Sigmoid colon (tissue), 7 donors: ENCODE data around the gene PCBP3. TPM values are rescaled to one million over a fixed set of nuclear protein-coding genes. Genes with fewer than 3 reads are reported as not detected.

ENCODE experiments used
- DNase-seq: peaks from one replicate; pipeline ENCODE4 v3.0.0-alpha.2; 2019
- H3K27ac ChIP-seq, 4 donors: fragments of 200-600 bp; sonication (generic); one replicate each; pipeline ENCODE4 v1.5.1; 2016 to 2019; ENCODE audit warnings: mild to moderate bottlenecking in 1 of 4
- H3K27me3 ChIP-seq, 3 donors: fragments of 200-600 bp; sonication (generic); one replicate each; pipeline ENCODE4 v1.5.1; 2019; ENCODE audit warnings: mild to moderate bottlenecking in 1 of 3
- H3K36me3 ChIP-seq, 4 donors: fragments of 200-600 bp; sonication (generic); one replicate each; pipeline ENCODE4 v1.5.1; 2016 to 2019
- H3K4me1 ChIP-seq, 4 donors: fragments of 200-600 bp; sonication (generic); one replicate each; pipeline ENCODE4 v1.5.1; 2017 to 2019
- H3K4me3 ChIP-seq, 4 donors: fragments of 200-600 bp; sonication (generic); one replicate each; pipeline ENCODE4 v1.5.1; 2017 to 2019; ENCODE audit warnings: mild to moderate bottlenecking in 2 of 4, moderate library complexity in 1 of 4
- H3K9me3 ChIP-seq, 4 donors: fragments of 200-600 bp in 3 of 4; sonication (generic) in 3 of 4; one replicate each; pipeline versions ENCODE4 v1.5.1 to v1.6.1; 2013 to 2019
- CTCF ChIP-seq, 4 experiments: fragments of 450-650 bp in 3 of 4; fragments of 200-600 bp in 1 of 4; IDR thresholded peaks; one replicate each; pipeline ENCODE4 v1.5.1; 2016 to 2019; ENCODE audit warnings: antibody characterized with exemption in 4 of 4, mild to moderate bottlenecking in 3 of 4, moderate library complexity in 2 of 4
- EP300 ChIP-seq, 4 donors: sonication (generic); formaldehyde crosslinking; IDR thresholded peaks; one replicate each; pipeline ENCODE4 v1.6.1; 2017; ENCODE audit warnings: antibody characterized with exemption in 4 of 4
- POLR2A ChIP-seq, 2 donors: fragments of 450-650 bp; IDR thresholded peaks; one replicate each; pipeline ENCODE4 v1.6.1; 2016; ENCODE audit warnings: antibody characterized with exemption in 2 of 2, mild to moderate bottlenecking in 2 of 2, moderate library complexity in 2 of 2
- POLR2AphosphoS5 ChIP-seq, 4 donors: sonication (generic); formaldehyde crosslinking; IDR thresholded peaks; one replicate each; pipeline ENCODE4 v1.6.1; 2017; ENCODE audit warnings: antibody characterized with exemption in 4 of 4
- WGBS, 2 donors: extraction: QIAGEN DNeasy Blood & Tissue Kit; methylation state at CpG; one replicate each; pipeline ENCODE4 v1.1.7; 2013; 5-methylcytosine and 5-hydroxymethylcytosine counted together
- intact Hi-C: fragments of 100-400 bp; cut with DNase I; formaldehyde crosslinking; loops from one replicate; pipeline ENCODE4 v1.15.1; 2023
- polyA plus RNA-seq, 3 donors: library from polyadenylated mRNA; stranded (reverse); fragments of 200-250 nt; gene quantifications; one replicate each; pipeline ENCODE4 v1.2.3, GENCODE V29; 2013
- total RNA-seq, 4 donors: library from RNA; depleted of rRNA; stranded (reverse); fragments of >200 nt; gene quantifications; one replicate each; pipeline ENCODE4 v1.1.0, GENCODE V29; 2016
- donor health status: healthy with polysubstance abuse.
- donor health status: Bipolar disorder and iron deficiency.
- donor health status: healthy.

PCBP3 gene
- total and polyA plus RNA-seq, 7 donors, result 1.2 to 21.3 (median 8.2) TPM

- DNase-seq, result peak; percentile 58
- peaks cover 2 to 61% (median 27%) of the 10 kb centered on the region in 3 donors for H3K27me3 ChIP-seq
Measured at GRCh38 chr21:45615145-45615711, 28.3 kb upstream of the PCBP3 start.

GRCh38 chr21:45617021-45617921, 26.3 kb upstream of the PCBP3 start:
- peaks cover 2 to 51% (median 27%) of the 10 kb centered on the region in 3 donors for H3K27me3 ChIP-seq
- 49 to 63% methylated on average over 19 of the region's 19 CpGs for WGBS, 2 donors
- no peaks in the 10 kb centered on the region for H3K9me3 ChIP-seq
- H3K27ac ChIP-seq, result no peak overlapping the region
- no peaks in the 10 kb centered on the region for H3K36me3 ChIP-seq
- no peak overlapping the region for H3K4me3 ChIP-seq
- TF ChIP-seq EP300 (IDR thresholded peaks at IDR 0.05) (no peak), CTCF (IDR thresholded peaks at IDR 0.05) (no peak), POLR2AphosphoS5 (IDR thresholded peaks at IDR 0.05) (no peak), POLR2A (IDR thresholded peaks at IDR 0.05) (no peak)
- H3K4me1 ChIP-seq, result peaks cover 0 to 4% (median 3%) of the 10 kb centered on the region in 4 donors
- peak; percentile 60 for DNase-seq
- intact Hi-C loops, result no loop called here

More at GRCh38 chr21:45615145-45615711, 28.3 kb upstream of the PCBP3 start:
- Histone ChIP-seq H3K9me3 (no peaks in the 10 kb centered on the region), H3K36me3 (no peaks in the 10 kb centered on the region), H3K27ac (no peak overlapping the region), H3K4me1 (peaks cover 0 to 11% (median 9%) of the 10 kb centered on the region in 4 donors), H3K4me3 (no peak overlapping the region)
- intact Hi-C loops, result no loop called here
- WGBS, 2 donors, result 39 to 46% methylated on average over 27 of the region's 27 CpGs
- TF ChIP-seq POLR2AphosphoS5 (IDR thresholded peaks at IDR 0.05) (peak in 1 of 4 donors; percentile 28), CTCF (IDR thresholded peaks at IDR 0.05) (no peak), POLR2A (IDR thresholded peaks at IDR 0.05) (no peak), EP300 (IDR thresholded peaks at IDR 0.05) (no peak)

GRCh38 chr21:45618287-45618686, 25.2 kb upstream of the PCBP3 start:
- no peaks in the 10 kb centered on the region for H3K4me1 ChIP-seq
- 54 to 60% methylated on average over 13 of the region's 13 CpGs for whole genome bisulfite sequencing, 2 donors
- peaks cover 2 to 51% (median 27%) of the 10 kb centered on the region in 3 donors for H3K27me3 ChIP-seq
- intact Hi-C loops, result no loop called here
- H3K9me3 ChIP-seq, result no peaks in the 10 kb centered on the region
- no peaks in the 10 kb centered on the region for H3K36me3 ChIP-seq
- H3K4me3 ChIP-seq, result no peak overlapping the region
- DNase-seq, result peak; percentile 54
- TF ChIP-seq POLR2AphosphoS5 (IDR thresholded peaks at IDR 0.05) (no peak), CTCF (IDR thresholded peaks at IDR 0.05) (no peak), POLR2A (IDR thresholded peaks at IDR 0.05) (no peak), EP300 (IDR thresholded peaks at IDR 0.05) (no peak)
- no peak overlapping the region for H3K27ac ChIP-seq

GRCh38 chr21:45618846-45619485, 24.6 kb upstream of the PCBP3 start:
- WGBS, 2 donors, result 86 to 91% methylated on average over 8 of the region's 8 CpGs
- H3K27ac ChIP-seq, result no peak overlapping the region
- H3K9me3 ChIP-seq, result no peaks in the 10 kb centered on the region
- intact Hi-C loops, result no loop called here
- H3K27me3 ChIP-seq, result peaks cover 2 to 51% (median 27%) of the 10 kb centered on the region in 3 donors
- H3K4me3 ChIP-seq, result no peak overlapping the region
- no peaks in the 10 kb centered on the region for H3K4me1 ChIP-seq
- no peak for DNase-seq
- H3K36me3 ChIP-seq, result no peaks in the 10 kb centered on the region
- TF ChIP-seq POLR2A (IDR thresholded peaks at IDR 0.05) (no peak), EP300 (IDR thresholded peaks at IDR 0.05) (no peak), CTCF (IDR thresholded peaks at IDR 0.05) (no peak), POLR2AphosphoS5 (IDR thresholded peaks at IDR 0.05) (no peak)
